B cell (primary cell): ENCODE data around the gene NOL9. TPM values are rescaled to one million over a fixed set of nuclear protein-coding genes. Genes with fewer than 3 reads are reported as not detected.

ENCODE experiments used
- ATAC-seq: fragments of 200-7000 bp; cut with Tn5 transposase; one replicate; pipeline ENCODE4 v1.10.0; 2021; ENCODE audit warnings: low read depth, mild to moderate bottlenecking, moderate number of reproducible peaks, moderate library complexity
- CTCF ChIA-PET: fragments of 350-600 bp; sonication (Branson Sonifier 250); formaldehyde crosslinking; loops from one replicate; lab custom pipeline; 2021; ENCODE audit warnings: antibody characterized with exemption, inconsistent platforms; lab: Charles Lee
- POLR2A ChIA-PET: fragments of 350-600 bp; sonication (Branson Sonifier 250); formaldehyde crosslinking; loops from one replicate; lab custom pipeline; 2021; ENCODE audit warnings: antibody characterized with exemption; lab: Charles Lee
- DNase-seq: peaks from one replicate; pipeline ENCODE4 v3.0.0; 2013
- H2AFZ ChIP-seq: 2 replicates; pipeline ENCODE4 v1.6.1; 2012; ENCODE audit warnings: mild to moderate bottlenecking, low read depth, low read length; ENCODE audit not compliant: insufficient read depth, poor library complexity, severe bottlenecking
- H3K27ac ChIP-seq, 2 donors: 1 replicate in 1 of 2; 2 replicates in 1 of 2; pipeline ENCODE4 v1.5.1; 2012 to 2013; ENCODE audit warnings: low read length in 2 of 2, mild to moderate bottlenecking in 2 of 2, moderate library complexity in 1 of 2
- H3K27me3 ChIP-seq, 4 experiments: fragments of 200-600 bp in 1 of 4; sonication (generic) in 1 of 4; replicated peaks in 1 of 4; 1 replicate in 2 of 4; 2 replicates in 2 of 4; pipeline versions ENCODE4 v1.6.1 to v1.7.0; 2013 to 2016; ENCODE audit warnings: low read length in 3 of 4, mild to moderate bottlenecking in 2 of 4, mixed read lengths in 1 of 4, moderate library complexity in 1 of 4; ENCODE audit not compliant: insufficient read depth in 4 of 4, control insufficient read depth in 3 of 4; ENCODE audit errors: control extremely low read depth in 1 of 4
- H3K36me3 ChIP-seq, 2 experiments: replicated peaks in 1 of 2; 1 replicate in 1 of 2; 2 replicates in 1 of 2; pipeline versions ENCODE4 v1.6.1 to v1.7.1; 2013; ENCODE audit warnings: low read length in 1 of 2; ENCODE audit not compliant: insufficient read depth in 2 of 2, control insufficient read depth in 1 of 2; ENCODE audit errors: control extremely low read depth in 1 of 2, extremely low read depth in 1 of 2
- H3K4me1 ChIP-seq, 2 donors: fragments of 200-600 bp in 1 of 2; sonication (generic) in 1 of 2; 1 replicate in 1 of 2; 2 replicates in 1 of 2; pipeline versions ENCODE4 v1.5.1 to v1.6.1; 2013 to 2017; ENCODE audit warnings: low read length in 2 of 2; ENCODE audit not compliant: control insufficient read depth in 2 of 2, insufficient read depth in 2 of 2
- H3K4me2 ChIP-seq: replicated peaks from 2 replicates; pipeline ENCODE3; 2012; ENCODE audit warnings: mild to moderate bottlenecking, low read depth, low read length; ENCODE audit not compliant: poor library complexity, severe bottlenecking
- H3K4me3 ChIP-seq, 5 experiments: fragments of 200-600 bp in 1 of 5; sonication (generic) in 1 of 5; 1 replicate in 3 of 5; 2 replicates in 2 of 5; pipeline versions ENCODE4 v1.5.1 to v1.7.0; 2011 to 2016; ENCODE audit warnings: low read length in 4 of 5, mild to moderate bottlenecking in 4 of 5, low read depth in 2 of 5, control low read depth in 1 of 5, moderate library complexity in 1 of 5; ENCODE audit not compliant: insufficient read depth in 1 of 5; ENCODE audit errors: control extremely low read depth in 1 of 5, extremely low read depth in 1 of 5
- H3K79me2 ChIP-seq: fragments of 200-600 bp; sonication (generic); one replicate; pipeline ENCODE4 v1.6.0; 2016; ENCODE audit warnings: low read length; ENCODE audit not compliant: control insufficient read depth, insufficient read depth
- H3K9ac ChIP-seq: fragments of 200-600 bp; sonication (generic); 2 replicates; pipeline ENCODE4 v1.6.1; 2017; ENCODE audit warnings: mild to moderate bottlenecking, low read length, moderate library complexity
- H3K9me3 ChIP-seq, 3 donors: one replicate each; pipeline versions ENCODE4 v1.6.1 to v1.7.1; 2013; ENCODE audit warnings: low read length in 2 of 3; ENCODE audit not compliant: control insufficient read depth in 2 of 3, insufficient read depth in 1 of 3; ENCODE audit errors: control extremely low read depth in 1 of 3
- H4K20me1 ChIP-seq: 2 replicates; pipeline ENCODE4 v1.6.0; 2012; ENCODE audit warnings: mild to moderate bottlenecking, low read length; ENCODE audit not compliant: insufficient read depth, control insufficient read depth, poor library complexity, severe bottlenecking
- H3K27ac Mint-ChIP-seq: one replicate; pipeline ENCODE4 v1.8.0; 2021; ENCODE audit warnings: mixed read lengths
- H3K27me3 Mint-ChIP-seq: one replicate; pipeline ENCODE4 v1.8.0; 2021; ENCODE audit warnings: mixed read lengths
- H3K4me1 Mint-ChIP-seq: one replicate; pipeline ENCODE4 v1.8.0; 2021; ENCODE audit warnings: mixed read lengths
- H3K4me3 Mint-ChIP-seq: one replicate; pipeline ENCODE4 v1.8.0; 2021; ENCODE audit warnings: mixed read lengths
- H3K9me3 Mint-ChIP-seq: one replicate; pipeline ENCODE4 v1.8.0; 2022; ENCODE audit warnings: mixed read lengths; ENCODE audit not compliant: insufficient read depth
- EZH2 ChIP-seq: IDR thresholded peaks from 2 replicates; pipeline ENCODE4 v1.6.1; 2012; ENCODE audit warnings: borderline replicate concordance, low read depth, mild to moderate bottlenecking, moderate library complexity, low read length; ENCODE audit not compliant: insufficient read depth, poor library complexity, severe bottlenecking
- WGBS: methylation state at CpG from one replicate; pipeline ENCODE4 v1.1.5; 2013; ENCODE audit warnings: missing lambda C conversion rate; ENCODE audit not compliant: insufficient coverage; 5-methylcytosine and 5-hydroxymethylcytosine counted together
- intact Hi-C: fragments of 100-400 bp; cut with micrococcal nuclease; formaldehyde crosslinking; loops from one replicate; pipeline ENCODE4 v1.10.0; 2022
- polyA plus RNA-seq: library from polyadenylated mRNA; depleted of rRNA; stranded (reverse); fragments of >200 nt; gene quantifications from 2 replicates; pipeline ENCODE4 v1.2.3, GENCODE V29; 2012
- total RNA-seq, 2 donors: library from RNA; stranded (reverse); fragments of 120-200 nt in 1 of 2; gene quantifications; 1 replicate in 1 of 2; 2 replicates in 1 of 2; pipeline versions ENCODE4 v1.2.3 to v1.2.4, GENCODE V29; 2013 to 2022
- TF ChIP-seq, protein P1 (sequence below): fragments of 200-600 bp; IDR thresholded peaks from one replicate; pipeline ENCODE4 v1.8.0; 2022; ENCODE audit warnings: antibody characterized with exemption, mild to moderate bottlenecking

Gene NOL9
- total and polyA plus RNA-seq, 2 donors (not counting 1 experiment from before 2014, with no cell fraction given): 23.8 to 49.5 TPM

DNA sequence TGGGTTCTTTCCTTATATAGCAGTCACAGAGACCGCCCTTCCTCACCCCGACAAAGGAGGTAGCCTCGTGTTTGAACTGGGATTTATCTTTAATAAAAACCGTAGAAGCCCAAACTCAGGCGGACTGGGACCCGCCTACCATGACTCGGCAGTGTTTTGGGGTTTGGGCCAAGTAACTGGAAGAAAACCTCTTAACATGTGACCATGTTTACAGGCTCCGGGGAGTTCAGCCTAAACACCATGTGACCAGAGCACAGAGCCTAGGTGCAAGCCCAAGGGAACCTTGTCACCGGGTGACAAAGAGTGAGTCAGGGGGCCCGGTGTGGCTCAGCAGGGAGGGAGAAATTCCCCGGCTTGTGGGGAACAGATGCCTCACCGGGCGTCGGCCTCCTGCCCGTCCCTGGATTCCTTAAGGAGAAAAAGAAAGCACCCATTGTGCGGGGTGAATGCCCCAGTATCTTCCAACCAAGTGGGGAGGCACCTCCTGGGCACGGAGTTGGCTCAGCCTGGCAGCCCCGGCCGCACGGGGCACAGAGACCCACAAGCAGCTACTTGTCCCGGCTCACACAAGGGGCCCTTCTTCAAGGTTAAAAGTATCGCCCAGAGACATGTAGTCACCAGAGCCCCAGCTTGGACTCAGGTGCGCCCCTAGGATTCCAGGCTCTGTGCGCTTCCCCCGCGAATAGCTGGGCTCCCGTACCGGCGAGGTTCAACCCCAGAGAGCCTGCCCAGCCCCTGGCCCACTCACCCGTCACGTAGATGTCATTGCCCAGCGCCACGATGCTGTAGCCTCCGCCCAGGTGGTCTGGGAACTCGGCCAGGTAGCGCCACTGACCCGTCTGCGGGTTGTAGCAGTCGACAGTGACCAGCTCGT lies 47.0 kb upstream of the NOL9 start:
- POLR2A ChIA-PET: interaction anchor here (0.7 to 3.4 kb wide), 5 partner anchors 11 to 207 kb away, joined by 4 to 21 read pairs (median 14); partner anchors contain the start of genes NOL9, PHF13, TAS1R1 and ZBTB48
- no peaks in the 10 kb centered on the region for H3K27me3 ChIP-seq
- H3K27me3 Mint-ChIP-seq: no peaks in the 10 kb centered on the region
- H3K36me3 ChIP-seq: peaks cover 0 to 18% of the 10 kb centered on the region in 2 experiments
- H3K9ac ChIP-seq: peak overlapping the region; percentile 78
- H3K27ac Mint-ChIP-seq: peak overlapping the region; percentile 92
- H3K4me3 Mint-ChIP-seq: peak overlapping the region; percentile 93
- peak; percentile 71 for DNase-seq
- TF ChIP-seq, protein P1, sequence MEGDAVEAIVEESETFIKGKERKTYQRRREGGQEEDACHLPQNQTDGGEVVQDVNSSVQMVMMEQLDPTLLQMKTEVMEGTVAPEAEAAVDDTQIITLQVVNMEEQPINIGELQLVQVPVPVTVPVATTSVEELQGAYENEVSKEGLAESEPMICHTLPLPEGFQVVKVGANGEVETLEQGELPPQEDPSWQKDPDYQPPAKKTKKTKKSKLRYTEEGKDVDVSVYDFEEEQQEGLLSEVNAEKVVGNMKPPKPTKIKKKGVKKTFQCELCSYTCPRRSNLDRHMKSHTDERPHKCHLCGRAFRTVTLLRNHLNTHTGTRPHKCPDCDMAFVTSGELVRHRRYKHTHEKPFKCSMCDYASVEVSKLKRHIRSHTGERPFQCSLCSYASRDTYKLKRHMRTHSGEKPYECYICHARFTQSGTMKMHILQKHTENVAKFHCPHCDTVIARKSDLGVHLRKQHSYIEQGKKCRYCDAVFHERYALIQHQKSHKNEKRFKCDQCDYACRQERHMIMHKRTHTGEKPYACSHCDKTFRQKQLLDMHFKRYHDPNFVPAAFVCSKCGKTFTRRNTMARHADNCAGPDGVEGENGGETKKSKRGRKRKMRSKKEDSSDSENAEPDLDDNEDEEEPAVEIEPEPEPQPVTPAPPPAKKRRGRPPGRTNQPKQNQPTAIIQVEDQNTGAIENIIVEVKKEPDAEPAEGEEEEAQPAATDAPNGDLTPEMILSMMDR: no peak
- no peak for TF ChIP-seq EZH2
- peaks cover 53% of the 10 kb centered on the region for H3K79me2 ChIP-seq
- H4K20me1 ChIP-seq: peaks cover 48% of the 10 kb centered on the region
- peaks cover 29 to 43% of the 10 kb centered on the region in 2 donors for H3K4me1 ChIP-seq
- H2AFZ ChIP-seq: peak overlapping the region; percentile 89
- intact Hi-C loops: loop anchor here (1.0 kb wide), 1 partner anchor 21 kb away; no protein-coding TSS in a partner anchor
- H3K4me1 Mint-ChIP-seq: peaks cover 41% of the 10 kb centered on the region
- peak; percentile 29 for ATAC-seq
- H3K4me3 ChIP-seq: peak overlapping the region; percentile 65 to 94 (median 68)
- under 1% methylated on average over 37 of the region's 40 CpGs for WGBS
- no peaks in the 10 kb centered on the region for H3K9me3 ChIP-seq
- peak overlapping the region; percentile 100 for H3K4me2 ChIP-seq
- H3K9me3 Mint-ChIP-seq: no peaks in the 10 kb centered on the region
- H3K27ac ChIP-seq: peak overlapping the region; percentile 35 to 59
- CTCF ChIA-PET: interaction anchor here (1.2 to 5.4 kb wide), 5 partner anchors 16 to 46 kb away, joined by 3 to 33 read pairs (median 9); partner anchors contain the start of genes NOL9, TAS1R1, THAP3 and ZBTB48
